IPS-11a (cell line): ENCODE data around the gene STX8.

ENCODE experiments used
- H3K4me3 ChIP-seq: one replicate; pipeline ENCODE4 v1.5.1; 2013; ENCODE audit warnings: low read depth, low read length, control low read depth

STX8 gene

GRCh38 chr17:9232155-9232475 is 343.5 kb downstream of the STX8 start:
- no peak overlapping the region for H3K4me3 ChIP-seq

- no peak overlapping the region for H3K4me3 ChIP-seq
Measured at GRCh38 chr17:9231449-9232154, 344.0 kb downstream of the STX8 start.

GRCh38 chr17:9230861-9231260 is 344.8 kb downstream of the STX8 start:
- no peak overlapping the region for H3K4me3 ChIP-seq

GRCh38 chr17:9230346-9230745 is 345.3 kb downstream of the STX8 start:
- no peak overlapping the region for H3K4me3 ChIP-seq

GRCh38 chr17:9229826-9230201 is 345.8 kb downstream of the STX8 start:
- H3K4me3 ChIP-seq, result no peak overlapping the region

- no peak overlapping the region for H3K4me3 ChIP-seq
Measured at GRCh38 chr17:9229160-9229825, 346.3 kb downstream of the STX8 start.

- H3K4me3 ChIP-seq, result no peak overlapping the region
Measured at GRCh38 chr17:9228408-9229159, 347.0 kb downstream of the STX8 start.

GRCh38 chr17:9227819-9228407 is 347.7 kb downstream of the STX8 start:
- H3K4me3 ChIP-seq, result no peak overlapping the region

GRCh38 chr17:9226794-9227135 is 348.9 kb downstream of the STX8 start:
- H3K4me3 ChIP-seq, result no peak overlapping the region

- no peak overlapping the region for H3K4me3 ChIP-seq
Measured at GRCh38 chr17:9226130-9226793, 349.4 kb downstream of the STX8 start.

- H3K4me3 ChIP-seq, result no peak overlapping the region
Measured at GRCh38 chr17:9225305-9226101, 350.1 kb downstream of the STX8 start.

GRCh38 chr17:9224485-9224884 is 351.1 kb downstream of the STX8 start:
- no peak overlapping the region for H3K4me3 ChIP-seq

- no peak overlapping the region for H3K4me3 ChIP-seq
Measured at GRCh38 chr17:9223531-9223930, 352.1 kb downstream of the STX8 start.

- H3K4me3 ChIP-seq, result no peak overlapping the region
Measured at GRCh38 chr17:9221922-9222180, 353.8 kb downstream of the STX8 start.

GRCh38 chr17:9221147-9221921 is 354.3 kb downstream of the STX8 start:
- H3K4me3 ChIP-seq, result no peak overlapping the region

GRCh38 chr17:9220398-9221146 is 355.0 kb downstream of the STX8 start:
- no peak overlapping the region for H3K4me3 ChIP-seq

GRCh38 chr17:9219631-9220397 is 355.8 kb downstream of the STX8 start:
- no peak overlapping the region for H3K4me3 ChIP-seq

GRCh38 chr17:9218911-9219310 is 356.7 kb downstream of the STX8 start:
- H3K4me3 ChIP-seq, result no peak overlapping the region
